ENCODE results near the gene DCAF12L1. TPM values are rescaled to one million over a fixed set of nuclear protein-coding genes. Genes with fewer than 3 reads are reported as not detected.

The DCAF12L1 gene
- 10 to 100 TPM in 1 of 2 donors, not detected in 1; 29.9 TPM for total RNA-seq

DNA sequence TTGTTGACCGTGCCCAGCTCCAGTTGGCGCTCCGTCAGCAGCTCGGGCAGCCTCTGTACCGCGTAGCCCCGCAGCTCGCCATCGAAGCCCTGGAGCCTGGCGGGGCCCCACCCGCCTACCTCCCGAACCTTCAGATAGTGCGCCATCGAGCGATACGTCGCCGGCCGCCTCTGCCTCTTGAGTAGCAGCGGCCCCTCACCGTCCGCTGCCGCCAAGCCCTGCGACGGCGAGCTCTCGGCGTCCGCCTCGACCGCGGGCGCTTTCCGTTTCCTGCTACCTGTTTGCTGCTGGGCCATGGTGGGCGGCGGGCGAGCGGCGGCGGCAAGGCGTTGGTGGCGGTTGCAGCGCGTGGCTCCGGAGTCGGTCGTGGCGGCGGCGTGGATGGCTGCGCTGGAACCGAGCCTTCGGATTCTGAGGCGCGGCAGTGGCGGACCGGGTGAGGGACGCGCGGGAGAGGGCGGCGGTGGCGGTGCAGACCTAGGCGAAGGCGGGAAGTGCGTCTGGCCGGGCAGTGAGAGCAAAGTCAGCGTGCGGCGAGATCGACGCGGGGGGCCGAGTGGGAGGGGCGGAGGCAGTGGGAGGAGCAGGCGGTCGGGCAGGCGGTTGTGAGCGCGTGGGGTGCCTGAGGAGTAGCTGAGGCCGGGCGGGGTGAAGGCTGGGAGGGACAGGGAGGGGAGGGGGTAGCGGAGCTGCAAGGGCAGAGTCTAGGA is at the start of gene DCAF12L1:
DCAF12L1 (minus strand) TSS at position 502 of the 710 bp plus-strand sequence; CDS start at position 296, 206 bp downstream.
- Histone ChIP-seq H3K36me3 (no peaks in the 10 kb centered on the region), H3K27ac (no peak within 1 kb of the TSS), H3K27me3 (replicated peaks; ENCODE audit: insufficient read depth) (no peaks in the 10 kb centered on the region), H3K9me3 (no peaks in the 10 kb centered on the region), H3K4me1 (replicated peaks) (no peaks in the 10 kb centered on the region), H3K4me3 (no peak within 1 kb of the TSS)
- intact Hi-C loops (cut with DNase I): no loop called here
- DNase-seq (ENCODE audit: low spot score): no peak
- WGBS: 3% methylated on average over 32 of the region's 83 CpGs
- no peak for TF ChIP-seq POLR2A (IDR thresholded peaks at IDR 0.05)
- TF ChIP-seq, protein P1, sequence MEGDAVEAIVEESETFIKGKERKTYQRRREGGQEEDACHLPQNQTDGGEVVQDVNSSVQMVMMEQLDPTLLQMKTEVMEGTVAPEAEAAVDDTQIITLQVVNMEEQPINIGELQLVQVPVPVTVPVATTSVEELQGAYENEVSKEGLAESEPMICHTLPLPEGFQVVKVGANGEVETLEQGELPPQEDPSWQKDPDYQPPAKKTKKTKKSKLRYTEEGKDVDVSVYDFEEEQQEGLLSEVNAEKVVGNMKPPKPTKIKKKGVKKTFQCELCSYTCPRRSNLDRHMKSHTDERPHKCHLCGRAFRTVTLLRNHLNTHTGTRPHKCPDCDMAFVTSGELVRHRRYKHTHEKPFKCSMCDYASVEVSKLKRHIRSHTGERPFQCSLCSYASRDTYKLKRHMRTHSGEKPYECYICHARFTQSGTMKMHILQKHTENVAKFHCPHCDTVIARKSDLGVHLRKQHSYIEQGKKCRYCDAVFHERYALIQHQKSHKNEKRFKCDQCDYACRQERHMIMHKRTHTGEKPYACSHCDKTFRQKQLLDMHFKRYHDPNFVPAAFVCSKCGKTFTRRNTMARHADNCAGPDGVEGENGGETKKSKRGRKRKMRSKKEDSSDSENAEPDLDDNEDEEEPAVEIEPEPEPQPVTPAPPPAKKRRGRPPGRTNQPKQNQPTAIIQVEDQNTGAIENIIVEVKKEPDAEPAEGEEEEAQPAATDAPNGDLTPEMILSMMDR (IDR thresholded peaks at IDR 0.05): no peak
- no peak for TF ChIP-seq POLR2AphosphoS5 (IDR thresholded peaks at IDR 0.05)

DNA sequence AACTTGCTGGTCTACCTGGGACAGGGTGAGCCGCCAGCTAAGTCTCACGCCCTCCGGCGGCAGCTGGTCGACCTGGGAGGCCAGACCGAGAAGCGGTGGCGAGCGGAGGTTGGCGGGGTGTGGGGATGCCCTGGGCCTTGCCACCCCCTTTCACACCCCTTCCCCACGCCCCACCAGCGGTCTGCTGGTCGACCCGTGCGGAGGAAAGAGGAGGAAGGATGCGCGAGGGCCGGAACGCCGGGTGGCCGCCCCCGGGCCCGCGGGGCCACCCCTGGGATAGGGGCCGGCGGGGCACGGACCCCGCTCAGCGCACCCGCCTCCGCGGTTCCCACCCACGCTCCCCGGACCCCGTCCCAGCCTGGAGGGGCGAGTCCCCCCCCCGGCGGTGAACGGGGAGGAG is 28.3 kb upstream of the DCAF12L1 start:
- H3K36me3 ChIP-seq: no peaks in the 10 kb centered on the region
- H3K9me3 ChIP-seq: no peaks in the 10 kb centered on the region
- H3K4me1 ChIP-seq (replicated peaks): no peaks in the 10 kb centered on the region
- H3K4me3 ChIP-seq: no peak overlapping the region
- no peak overlapping the region for H3K27ac ChIP-seq
- H3K27me3 ChIP-seq (replicated peaks; ENCODE audit: insufficient read depth): no peaks in the 10 kb centered on the region
- DNase-seq (ENCODE audit: low spot score): no peak
- TF ChIP-seq, protein P1 (IDR thresholded peaks at IDR 0.05): no peak
- no peak for TF ChIP-seq POLR2A (IDR thresholded peaks at IDR 0.05)
- TF ChIP-seq POLR2AphosphoS5 (IDR thresholded peaks at IDR 0.05): no peak
- 20% methylated on average over 3 of the region's 39 CpGs for WGBS
- intact Hi-C loops (cut with DNase I): no loop called here

DNA sequence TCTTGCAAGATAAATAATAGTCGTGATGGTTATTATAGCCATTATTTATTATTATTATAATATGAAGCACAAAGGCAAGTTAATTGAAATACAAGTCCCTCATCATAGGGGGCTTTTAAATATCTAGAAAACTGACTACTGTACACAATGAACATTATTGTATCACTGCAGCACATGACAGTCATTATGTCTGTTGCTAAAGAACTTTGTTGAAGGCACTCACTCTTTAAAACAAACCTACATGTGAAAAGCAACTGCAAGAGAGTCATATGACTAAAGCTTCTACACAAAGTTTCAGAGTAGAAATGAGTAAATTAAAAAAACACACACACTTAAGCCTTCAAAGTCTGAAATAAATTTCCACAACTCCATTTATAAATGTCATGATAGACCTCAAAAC is 23.3 kb upstream of the DCAF12L1 start:
- H3K4me3 ChIP-seq: no peak overlapping the region
- no peaks in the 10 kb centered on the region for H3K9me3 ChIP-seq
- H3K27ac ChIP-seq: no peak overlapping the region
- H3K4me1 ChIP-seq (replicated peaks): no peaks in the 10 kb centered on the region
- DNase-seq (ENCODE audit: low spot score): no peak
- TF ChIP-seq POLR2AphosphoS5 (IDR thresholded peaks at IDR 0.05) (no peak), POLR2A (IDR thresholded peaks at IDR 0.05) (no peak)
- TF ChIP-seq, protein P1 (IDR thresholded peaks at IDR 0.05): no peak
- H3K27me3 ChIP-seq (replicated peaks; ENCODE audit: insufficient read depth): no peaks in the 10 kb centered on the region
- 61% methylated on average over 1 of the region's 1 CpG for WGBS
- intact Hi-C loops (cut with DNase I): no loop called here
- H3K36me3 ChIP-seq: no peaks in the 10 kb centered on the region

DNA sequence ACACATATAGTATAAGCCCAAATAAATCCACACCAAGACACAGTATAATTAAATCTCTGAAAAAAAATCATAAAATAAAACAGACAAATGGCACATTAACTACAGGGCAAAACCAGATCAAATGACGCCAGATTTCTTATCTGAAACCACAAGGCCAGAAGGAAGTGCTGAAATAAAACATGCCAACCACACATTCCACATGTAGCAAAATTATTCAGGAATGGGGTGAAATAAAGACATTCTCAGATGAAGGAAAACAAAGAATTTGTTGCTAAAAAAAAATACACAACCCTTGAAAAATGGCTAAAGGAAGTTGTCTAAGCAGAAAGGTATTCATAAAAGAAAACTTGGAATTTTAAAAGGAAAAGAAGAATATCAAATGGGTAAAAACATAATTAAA is 4.5 kb upstream of the DCAF12L1 start:
- Histone ChIP-seq H3K4me1 (replicated peaks) (no peaks in the 10 kb centered on the region), H3K9me3 (no peaks in the 10 kb centered on the region), H3K4me3 (no peak overlapping the region), H3K27ac (no peak overlapping the region), H3K27me3 (replicated peaks; ENCODE audit: insufficient read depth) (no peaks in the 10 kb centered on the region), H3K36me3 (no peaks in the 10 kb centered on the region)
- no peak for DNase-seq (ENCODE audit: low spot score)
- TF ChIP-seq POLR2AphosphoS5 (IDR thresholded peaks at IDR 0.05) (no peak), POLR2A (IDR thresholded peaks at IDR 0.05) (no peak)
- TF ChIP-seq, protein P1 (IDR thresholded peaks at IDR 0.05): no peak
- intact Hi-C loops (cut with DNase I): no loop called here
- 33% methylated on average over 1 of the region's 1 CpG for WGBS

DNA sequence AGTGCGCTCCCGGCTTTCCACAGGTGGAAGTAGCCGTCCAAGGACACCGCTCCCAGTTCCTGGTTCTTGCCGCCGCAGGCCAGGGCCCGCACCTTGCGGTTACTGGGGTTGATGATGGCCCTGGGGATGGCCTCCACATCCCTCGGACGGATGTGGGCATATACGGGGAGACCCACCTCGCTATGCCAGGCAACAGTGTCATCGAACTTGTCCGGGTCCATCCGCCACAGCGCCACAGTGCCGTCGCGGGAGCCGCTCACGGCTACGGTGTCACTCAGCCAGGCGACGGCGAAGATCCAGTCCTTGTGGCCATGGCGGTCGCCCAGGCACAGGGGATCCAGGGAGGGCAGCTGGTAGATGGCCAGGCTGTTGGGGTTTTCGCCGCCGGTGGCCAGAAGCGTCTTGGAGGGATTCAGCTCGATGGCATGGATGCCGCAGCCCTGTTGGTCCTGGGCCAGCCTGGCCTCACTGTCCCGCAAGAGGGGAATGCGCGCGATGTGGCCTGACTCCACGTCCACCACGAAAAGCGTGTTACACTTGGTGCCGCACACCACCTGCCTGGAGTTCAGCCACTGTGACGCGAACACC is 795 bp downstream of the DCAF12L1 start:
- intact Hi-C loops (cut with DNase I): no loop called here
- 69% methylated on average over 9 of the region's 43 CpGs for WGBS
- Histone ChIP-seq H3K4me3 (no peak overlapping the region), H3K36me3 (no peaks in the 10 kb centered on the region), H3K27me3 (replicated peaks; ENCODE audit: insufficient read depth) (no peaks in the 10 kb centered on the region), H3K27ac (no peak overlapping the region), H3K9me3 (no peaks in the 10 kb centered on the region), H3K4me1 (replicated peaks) (no peaks in the 10 kb centered on the region)
- TF ChIP-seq, protein P1 (IDR thresholded peaks at IDR 0.05): no peak
- TF ChIP-seq POLR2A (IDR thresholded peaks at IDR 0.05): no peak
- TF ChIP-seq POLR2AphosphoS5 (IDR thresholded peaks at IDR 0.05): no peak
- DNase-seq (ENCODE audit: low spot score): no peak

Data from prostate gland (tissue), 2 donors.